ENCODE results near the gene CDK9.

- no peak for TF ChIP-seq CTCF (IDR thresholded peaks at IDR 0.05)
- no peak for TF ChIP-seq POLR2A (IDR thresholded peaks at IDR 0.05)
These were observed 14.2 kb upstream of the CDK9 start for GRCh38 chr9:127771570-127772189.

Measured in right lobe of liver (tissue), 4 donors.